COLO668 (cell line): Measurements from ENCODE around the gene DSCAML1.

Source experiments
- DNase-seq: peaks from one replicate; lab custom pipeline; 2025; ENCODE audit not compliant: unreplicated experiment; lab: John Stamatoyannopoulos, UW

Gene DSCAML1

DNA sequence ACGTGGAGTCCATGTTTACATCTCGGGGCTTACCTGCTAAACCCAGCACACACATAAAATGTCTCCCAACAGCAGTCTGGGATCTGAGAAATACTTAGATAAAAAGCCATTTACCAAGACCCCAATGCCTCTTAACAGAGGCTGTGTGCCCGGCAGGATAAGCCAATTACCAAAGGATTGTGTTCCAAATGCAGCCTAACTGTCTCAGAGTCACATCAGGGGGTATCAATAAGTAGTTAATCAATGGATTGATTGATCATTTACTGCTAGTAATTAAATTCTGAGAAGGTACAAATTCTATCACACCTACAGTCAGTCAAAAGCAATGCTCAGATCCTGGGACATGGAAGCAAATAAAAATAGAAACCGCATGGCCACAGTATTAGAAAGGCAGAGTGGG is 125.6 kb downstream of the DSCAML1 start:
- no peak for DNase-seq

DNA sequence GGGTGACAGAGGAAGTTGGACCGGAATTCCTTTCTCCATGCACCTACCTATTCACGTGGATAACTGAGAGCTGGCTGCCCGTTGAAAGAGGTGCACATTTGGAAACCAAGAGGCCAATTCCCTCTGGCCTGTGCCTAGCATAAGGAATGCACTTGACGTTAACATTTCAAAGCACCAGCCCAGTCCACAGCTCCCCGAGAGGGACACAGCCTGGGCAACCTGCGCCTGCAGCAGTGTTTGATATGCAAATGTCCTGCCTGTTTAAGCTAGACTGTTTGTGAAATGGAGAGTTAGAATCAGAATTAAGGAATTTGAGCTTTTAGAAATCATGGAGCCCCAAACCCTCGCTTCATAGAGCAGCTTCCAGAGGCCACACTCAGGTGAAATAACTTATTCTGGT is 126.1 kb downstream of the DSCAML1 start:
- DNase-seq, result no peak

DNA sequence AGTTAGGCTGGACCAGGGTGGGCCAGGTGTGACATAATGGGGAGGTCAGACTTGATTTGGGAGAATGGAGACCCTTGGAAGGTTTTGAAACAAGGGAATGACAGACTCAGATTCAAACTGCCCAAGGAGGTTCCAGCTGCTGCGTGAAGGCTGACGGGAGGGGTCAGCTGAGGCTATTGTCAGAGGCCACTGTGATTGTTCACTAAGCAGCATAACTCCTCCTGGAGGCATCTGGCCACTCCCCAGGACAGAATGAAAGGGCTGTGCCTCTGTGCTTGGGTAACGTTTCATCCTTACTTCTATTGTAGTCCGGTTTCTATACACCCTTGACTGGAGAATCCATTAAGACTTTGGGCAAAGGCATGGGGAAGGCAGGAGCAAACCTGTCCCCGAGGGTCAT is 126.6 kb downstream of the DSCAML1 start:
- DNase-seq, result no peak

DNA sequence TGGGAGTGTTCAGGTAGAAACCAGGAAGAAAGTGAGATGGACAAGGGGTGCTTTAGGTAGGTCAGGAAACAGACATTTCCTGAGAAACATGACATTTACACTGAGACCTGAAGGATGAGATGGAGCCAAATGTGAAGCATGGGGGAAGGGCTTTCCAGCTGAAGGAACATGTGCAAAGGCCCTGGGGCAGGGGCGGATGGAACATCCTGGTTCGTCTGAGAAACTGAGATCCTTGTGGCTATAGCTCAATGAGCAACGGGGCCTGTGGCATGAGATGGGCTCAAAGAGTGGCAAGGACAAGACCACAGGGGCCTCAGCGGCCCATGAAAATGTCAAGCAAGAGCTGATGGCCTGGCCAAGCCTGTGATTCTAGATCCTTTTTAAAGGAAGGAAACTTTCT is 127.4 kb downstream of the DSCAML1 start:
- no peak for DNase-seq

DNA sequence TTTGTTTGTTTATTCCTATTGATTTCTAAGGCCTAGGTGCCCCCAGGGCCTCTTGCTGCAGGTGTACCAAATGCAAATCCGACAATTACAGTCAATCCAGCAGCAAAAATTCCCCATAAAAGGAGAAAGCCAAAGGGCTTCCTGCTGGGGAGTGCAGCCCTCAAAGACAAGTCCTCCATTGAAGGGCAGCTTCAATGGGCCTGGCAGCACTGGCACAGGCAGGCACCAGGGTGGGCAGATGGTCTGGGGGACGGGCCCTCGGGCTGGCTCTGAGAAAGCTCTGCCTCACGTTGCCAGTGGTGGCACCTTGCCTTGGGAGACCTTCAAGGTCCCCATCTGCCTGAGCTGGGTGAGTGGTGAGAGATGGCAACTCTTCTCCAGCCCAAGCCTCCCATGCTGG is 128.0 kb downstream of the DSCAML1 start:
- DNase-seq, result peak; percentile 44

DNA sequence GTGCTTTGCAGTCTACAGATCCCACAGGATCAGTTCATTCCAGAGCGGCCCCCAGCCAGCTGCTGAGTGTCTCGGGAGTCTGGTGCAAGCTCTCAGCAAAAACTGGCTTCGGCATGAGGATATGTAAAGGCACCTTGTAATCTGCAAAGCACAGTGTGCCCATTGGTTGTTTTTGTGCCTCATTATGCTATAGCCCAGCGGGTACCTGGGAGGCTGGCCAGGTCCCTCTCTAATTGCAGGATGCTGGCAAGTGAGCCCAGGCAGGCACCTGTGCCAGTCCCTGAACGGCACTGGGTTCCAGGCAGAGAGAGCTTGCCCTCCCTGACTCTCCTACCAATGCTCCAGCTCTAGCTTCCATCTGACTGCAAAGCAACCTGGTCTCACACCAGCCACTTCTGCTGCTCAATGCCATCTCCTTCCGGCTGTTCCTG is 128.7 kb downstream of the DSCAML1 start:
- DNase-seq, result no peak

DNA sequence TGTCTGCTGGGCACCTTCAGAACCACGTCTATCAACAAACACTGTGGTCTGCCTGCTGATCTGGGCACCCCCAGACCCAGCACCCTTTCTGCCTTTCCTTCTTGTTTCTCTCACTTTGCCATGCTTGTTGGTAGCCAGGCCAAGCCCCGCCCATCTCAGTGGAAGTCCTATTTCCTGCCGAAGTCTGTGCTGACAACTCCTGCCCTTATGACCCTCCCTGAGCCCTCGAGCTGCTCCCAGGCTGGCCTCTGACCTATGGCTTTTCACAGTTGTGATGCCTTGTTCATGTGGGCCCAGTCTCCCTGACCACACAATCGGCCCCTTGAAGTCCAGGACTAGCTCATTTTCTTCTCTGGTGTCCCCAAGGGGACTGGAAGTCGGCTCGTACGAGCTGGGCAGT is 132.1 kb downstream of the DSCAML1 start:
- DNase-seq, result no peak

DNA sequence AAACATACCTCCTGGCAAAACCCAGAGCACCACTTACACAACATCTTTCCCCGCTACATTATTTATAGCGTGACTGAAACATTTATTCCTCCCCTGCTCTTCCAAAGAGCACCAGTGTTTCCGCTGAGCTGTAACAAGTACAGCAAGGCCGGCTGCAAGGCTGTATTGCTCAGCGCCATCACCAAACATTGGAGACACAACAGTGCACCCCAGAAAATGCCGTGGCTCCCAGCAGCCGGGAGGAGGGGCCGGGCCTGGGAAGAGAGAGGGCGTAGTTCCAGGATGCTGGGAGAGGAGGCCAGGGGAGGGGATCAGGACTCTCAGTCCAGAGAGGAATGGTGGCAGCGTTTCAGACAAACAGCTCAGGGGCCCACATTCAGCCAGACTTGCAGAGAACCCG is 133.2 kb downstream of the DSCAML1 start:
- DNase-seq, result no peak

DNA sequence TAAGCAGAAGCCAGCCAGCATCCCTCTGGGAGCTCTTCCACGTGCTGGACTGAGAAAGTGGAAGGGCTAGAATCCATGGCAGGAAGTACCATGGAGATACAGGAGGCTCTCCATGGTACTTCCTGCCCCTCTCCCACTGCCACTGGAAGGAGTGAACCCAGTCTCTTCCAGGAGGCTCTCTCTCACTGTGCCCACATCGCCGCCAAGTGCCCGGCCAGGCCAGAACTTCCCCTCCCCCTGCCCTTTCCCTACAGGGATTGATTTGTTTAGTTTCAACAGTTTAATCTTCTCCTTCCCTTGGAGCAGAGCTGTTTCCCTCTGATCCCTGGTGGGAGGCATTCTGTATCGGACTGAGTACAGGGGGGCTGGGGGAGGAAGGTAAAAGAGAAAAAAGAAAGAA is 133.6 kb downstream of the DSCAML1 start:
- no peak for DNase-seq

DNA sequence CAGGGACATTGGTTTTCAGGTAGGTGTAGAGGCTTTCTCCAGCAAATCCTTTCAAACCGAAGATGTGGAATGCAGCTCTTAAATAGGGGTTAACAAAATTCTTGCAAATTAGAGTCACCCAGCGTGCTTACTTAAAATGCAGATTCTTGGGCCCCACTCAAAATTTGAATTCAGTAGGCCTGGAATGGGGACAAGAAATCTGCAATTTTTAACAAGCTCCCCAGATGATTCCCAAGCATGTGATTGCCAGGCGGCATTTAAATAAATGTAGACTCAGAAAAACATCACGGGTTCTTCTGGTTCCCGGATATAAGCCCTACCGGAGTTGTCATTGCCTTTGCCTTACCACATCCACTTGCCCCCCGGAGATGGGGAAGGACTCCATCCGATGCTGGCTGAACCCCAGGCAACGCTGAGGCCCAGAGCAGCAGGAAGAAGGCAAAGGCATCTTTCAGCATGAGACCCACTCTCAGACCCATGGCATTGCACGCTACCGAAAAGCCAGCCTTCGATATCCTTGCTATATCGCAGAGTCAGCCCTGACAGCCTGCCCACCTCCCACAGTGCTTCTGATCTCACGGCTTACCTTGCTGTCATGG is 134.2 kb downstream of the DSCAML1 start:
- no peak for DNase-seq

DNA sequence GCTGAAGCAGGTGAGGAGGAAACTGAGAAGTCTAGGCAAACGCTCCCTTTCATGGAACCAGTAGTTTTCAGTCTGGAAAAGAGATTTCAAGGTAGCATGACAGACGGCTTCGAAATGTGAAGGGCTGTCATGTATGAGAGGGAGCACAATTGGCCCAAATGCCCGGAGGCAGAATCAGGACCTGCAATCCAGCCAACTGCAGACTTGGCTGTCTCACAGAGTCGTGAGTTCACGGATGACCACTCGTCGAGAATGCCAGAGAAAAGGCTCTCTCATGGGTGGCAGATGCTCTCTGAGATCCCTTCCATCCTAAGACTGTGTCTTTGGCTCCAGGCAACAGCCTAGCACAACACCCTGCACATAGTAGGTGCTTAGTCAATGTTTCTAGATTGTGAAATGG is 134.8 kb downstream of the DSCAML1 start:
- DNase-seq, result no peak

DNA sequence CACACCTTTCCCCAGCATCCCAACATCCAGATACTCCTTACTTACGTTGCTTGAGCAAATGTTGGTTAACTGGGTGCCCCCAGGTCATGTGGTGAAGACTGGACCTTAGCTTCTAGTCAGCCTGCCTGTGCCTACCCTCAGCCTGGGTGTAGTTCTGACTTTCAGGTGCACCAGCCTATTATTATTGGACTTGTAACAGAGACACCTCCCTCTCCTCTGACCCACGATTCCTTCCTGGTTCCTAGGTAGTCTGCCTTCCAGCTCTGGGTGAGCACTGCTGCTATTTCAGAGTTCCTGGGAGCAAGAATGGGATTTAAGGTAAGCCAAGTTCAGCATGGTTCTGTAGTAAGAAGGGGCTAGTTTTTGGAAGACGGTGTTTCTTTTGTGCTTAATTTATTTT is 138.2 kb downstream of the DSCAML1 start:
- no peak for DNase-seq

DNA sequence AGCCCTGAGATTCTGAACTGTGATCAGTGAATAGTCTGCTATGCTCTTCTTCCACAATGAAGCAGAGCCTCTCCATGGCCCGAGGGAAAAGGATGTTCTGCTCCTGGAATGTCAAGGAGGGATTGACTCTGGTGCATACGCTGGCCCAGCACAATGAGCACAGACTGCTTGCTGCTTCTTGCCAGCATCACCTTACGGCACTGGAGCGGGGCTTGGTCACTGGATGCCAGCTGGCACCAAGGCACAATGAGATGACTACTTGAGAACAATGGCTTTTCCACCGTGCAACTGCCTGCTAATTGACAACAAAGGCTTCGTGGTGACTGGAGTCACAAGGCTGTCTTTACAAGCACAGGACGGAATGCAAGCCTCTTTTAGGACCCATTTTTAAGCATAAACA is 139.2 kb downstream of the DSCAML1 start:
- peak; percentile 44 for DNase-seq

DNA sequence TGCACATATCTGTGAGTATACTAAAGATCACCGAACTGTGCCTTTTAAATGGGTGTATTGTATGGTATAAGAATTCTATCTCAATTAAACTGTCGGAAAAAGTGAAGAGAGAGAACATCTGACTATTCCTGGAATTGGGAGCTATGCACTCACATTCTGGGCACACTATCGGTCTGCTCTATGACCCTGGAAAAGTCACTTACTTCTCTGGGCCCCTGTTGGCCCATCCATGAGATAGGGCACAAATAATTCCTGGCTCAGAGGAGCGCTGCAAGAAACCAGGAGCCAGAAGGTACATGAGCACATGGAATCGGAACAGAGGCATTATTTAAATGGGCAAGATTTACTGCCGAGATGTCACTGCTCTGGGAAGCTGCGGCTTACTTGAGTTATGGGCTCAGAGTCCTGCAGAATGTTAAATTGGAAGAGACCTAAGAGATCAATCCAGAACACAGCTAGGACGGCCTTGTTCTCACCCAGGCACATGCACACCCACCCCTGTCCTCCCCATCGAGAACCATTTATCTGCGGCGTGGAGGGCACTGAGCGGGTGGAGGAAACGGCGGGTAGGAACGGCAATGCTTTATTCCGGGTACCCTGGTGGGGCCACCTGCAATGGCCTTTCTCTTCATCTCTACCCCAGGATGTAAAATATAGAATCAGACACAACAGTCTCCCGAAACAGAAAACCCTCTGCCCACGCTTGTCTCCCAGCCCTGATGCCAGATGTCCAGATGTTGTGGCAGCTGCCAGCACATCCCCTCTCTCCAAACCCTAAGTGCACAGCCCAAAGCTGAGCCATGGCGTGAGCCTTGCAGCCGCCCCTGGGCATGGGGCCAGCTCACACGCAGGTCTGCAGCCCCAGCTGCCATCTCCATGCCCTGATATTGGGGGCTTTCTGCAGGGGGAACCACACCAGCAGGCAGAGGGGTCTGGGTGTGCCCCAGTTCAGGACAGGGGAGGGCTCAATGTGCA is 142.4 kb downstream of the DSCAML1 start:
- no peak for DNase-seq

DNA sequence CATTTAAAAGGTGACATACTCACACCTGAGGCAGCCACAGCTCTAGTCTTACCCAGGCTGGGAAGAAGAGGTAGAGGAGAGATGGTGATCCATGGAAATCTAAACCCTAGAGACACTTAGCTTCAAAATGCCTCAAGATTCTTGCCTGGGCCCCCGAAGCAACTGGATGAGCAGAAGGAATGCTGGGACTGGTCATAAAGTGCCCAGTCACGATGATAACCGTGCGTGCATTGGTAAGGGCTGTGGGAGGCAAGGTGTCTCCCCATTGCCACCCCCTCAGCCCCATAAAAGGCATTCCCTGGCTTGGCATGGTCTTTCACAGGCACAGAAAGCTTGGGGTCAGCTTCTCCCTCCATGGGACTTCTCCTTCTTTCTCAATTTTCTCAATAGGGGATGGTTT is 144.5 kb downstream of the DSCAML1 start:
- DNase-seq, result no peak

DNA sequence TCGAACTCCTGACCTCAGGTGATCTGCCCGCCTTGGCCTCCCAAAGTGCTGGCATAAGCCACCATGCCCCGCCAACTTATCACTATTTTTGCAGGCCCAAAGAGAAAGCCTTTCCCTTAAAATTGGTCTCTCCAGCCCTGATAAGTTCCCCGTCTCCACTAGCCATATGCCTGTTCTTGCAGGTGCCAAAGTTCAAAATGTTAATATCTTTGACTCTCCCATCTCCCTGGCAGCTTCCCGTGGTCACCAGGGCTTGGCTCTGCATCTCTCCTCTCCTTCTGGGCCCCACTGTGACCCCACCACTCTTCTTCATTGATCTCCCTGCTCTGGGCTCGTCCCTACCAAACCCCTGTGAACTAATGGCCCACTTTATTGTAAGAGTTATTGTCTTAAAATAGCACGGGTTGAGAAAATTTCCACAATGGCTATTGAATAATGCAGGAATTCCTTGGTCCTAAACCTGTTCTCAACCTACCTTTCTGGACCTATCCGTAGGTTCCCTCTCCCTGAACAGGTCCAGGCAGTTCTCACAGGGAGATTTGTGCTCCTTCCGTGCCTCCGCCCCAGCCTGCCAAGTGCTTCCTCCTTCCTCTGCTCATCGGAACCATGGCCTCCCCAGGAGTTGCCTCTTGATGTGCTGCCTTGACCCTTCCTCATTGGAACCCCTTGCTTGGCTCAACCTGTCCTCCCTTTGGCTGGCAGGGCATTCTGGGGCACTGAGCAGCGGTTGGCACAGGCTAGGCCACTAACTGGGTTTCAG is 147.5 kb downstream of the DSCAML1 start:
- DNase-seq, result no peak

DNA sequence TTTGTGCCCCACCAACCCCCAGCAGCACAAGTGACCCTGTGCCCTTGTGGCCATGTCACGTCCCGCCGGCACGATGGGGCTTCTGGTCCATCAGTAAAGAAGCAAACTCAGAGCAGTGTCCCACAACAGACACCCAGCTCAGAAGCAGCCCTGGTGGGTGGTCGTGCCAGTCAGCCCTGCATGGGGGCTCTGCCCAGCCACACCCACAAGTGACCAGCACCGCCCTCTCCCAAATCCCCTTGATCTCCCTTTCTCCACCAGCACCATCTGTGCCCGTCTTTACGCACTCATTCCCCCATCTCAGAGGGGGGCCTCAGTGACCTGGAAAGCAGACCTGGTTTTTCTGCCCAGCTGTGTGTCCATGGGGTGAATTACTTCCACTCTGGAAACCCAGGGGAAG is 149.1 kb downstream of the DSCAML1 start:
- DNase-seq, result no peak

DNA sequence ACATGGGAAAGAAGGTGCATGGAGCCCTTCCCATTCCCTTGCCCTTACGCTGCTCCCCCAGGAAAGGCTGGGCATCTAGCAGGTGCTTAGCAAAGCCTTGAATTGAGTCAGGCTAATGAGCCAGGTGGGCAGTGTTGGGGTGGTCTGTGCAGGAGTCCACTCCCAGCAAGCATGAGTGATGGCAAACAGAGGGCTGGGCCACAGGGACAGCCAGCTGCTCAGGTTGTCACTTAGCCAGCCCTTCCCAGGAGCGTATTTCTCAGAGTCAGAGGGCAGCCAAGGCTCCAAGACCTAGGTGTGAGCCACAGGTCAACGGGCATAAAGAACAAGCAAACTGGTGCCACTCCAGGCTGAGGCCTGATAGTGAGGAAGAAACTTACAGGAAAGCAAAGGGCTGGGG is 149.8 kb downstream of the DSCAML1 start:
- DNase-seq, result no peak

DNA sequence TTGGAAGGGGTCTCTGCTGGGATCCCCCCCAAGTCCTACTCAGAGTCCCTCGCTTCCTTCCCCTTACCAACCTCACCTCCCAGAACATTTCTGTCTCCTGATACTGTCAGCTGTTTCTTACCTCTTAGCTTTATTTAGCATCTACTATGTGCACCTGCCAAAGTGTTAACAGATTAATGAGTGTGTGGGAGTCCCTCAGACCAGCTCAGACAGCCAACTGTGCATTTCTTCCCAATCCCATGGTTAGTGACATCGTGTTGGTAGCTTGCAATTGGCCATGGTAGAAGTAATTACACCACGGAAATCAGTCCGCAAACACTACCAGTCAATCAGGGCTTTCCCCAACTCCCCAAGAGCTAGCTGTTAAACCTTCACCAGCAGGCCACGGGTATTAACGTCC is 150.6 kb downstream of the DSCAML1 start:
- no peak for DNase-seq

DNA sequence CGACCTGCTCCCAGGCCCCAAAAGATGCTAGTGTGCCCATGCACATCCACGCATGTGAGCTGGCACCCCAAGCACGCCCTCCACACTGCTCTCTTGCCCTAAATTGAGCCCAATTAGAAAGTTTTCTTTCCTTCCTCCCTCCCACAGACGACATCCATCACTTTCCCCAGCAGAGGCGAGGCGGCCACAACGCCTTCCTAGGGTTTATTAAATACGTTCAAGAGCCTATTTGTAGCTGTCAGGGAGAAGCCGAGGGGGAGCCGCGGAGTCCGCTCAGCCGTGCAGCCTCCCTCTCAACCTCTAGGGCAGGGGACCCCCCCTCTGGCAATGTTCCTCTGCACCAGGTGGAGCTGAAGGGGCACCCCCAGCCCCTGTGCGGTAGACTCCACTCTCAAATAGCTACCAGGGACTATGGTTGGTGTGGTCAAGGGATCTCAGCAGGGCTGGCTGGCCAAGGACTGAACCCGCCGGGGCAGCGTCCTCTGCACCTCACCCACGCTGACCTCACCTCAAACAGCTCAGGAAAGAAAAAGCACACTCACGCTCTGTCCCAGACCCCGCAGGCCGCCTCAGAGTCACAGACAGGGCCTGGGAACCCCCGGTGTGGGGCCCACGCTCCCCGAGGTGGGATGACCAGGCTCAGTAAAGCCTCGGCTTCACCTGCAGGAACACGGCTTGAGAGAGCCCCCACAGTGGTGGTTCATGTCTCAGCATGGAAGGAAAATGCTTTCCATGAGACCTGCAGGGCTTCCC is 152.4 kb downstream of the DSCAML1 start:
- no peak for DNase-seq
